Hematopoietic multipotent progenitor cell treated with erythropoietin and hydrocortisone succinate and interleukin-3 and kit ligand, for 15 days (in vitro differentiated cells): ENCODE results near the gene F7.

Source experiments
- DNase-seq: peaks from one replicate; pipeline ENCODE4 v3.0.0-alpha.2; 2015; ENCODE audit warnings: low spot score

Gene F7

GRCh38 chr13:113086991-113087922 is 18.3 kb upstream of the F7 start:
- no peak for DNase-seq

DNA sequence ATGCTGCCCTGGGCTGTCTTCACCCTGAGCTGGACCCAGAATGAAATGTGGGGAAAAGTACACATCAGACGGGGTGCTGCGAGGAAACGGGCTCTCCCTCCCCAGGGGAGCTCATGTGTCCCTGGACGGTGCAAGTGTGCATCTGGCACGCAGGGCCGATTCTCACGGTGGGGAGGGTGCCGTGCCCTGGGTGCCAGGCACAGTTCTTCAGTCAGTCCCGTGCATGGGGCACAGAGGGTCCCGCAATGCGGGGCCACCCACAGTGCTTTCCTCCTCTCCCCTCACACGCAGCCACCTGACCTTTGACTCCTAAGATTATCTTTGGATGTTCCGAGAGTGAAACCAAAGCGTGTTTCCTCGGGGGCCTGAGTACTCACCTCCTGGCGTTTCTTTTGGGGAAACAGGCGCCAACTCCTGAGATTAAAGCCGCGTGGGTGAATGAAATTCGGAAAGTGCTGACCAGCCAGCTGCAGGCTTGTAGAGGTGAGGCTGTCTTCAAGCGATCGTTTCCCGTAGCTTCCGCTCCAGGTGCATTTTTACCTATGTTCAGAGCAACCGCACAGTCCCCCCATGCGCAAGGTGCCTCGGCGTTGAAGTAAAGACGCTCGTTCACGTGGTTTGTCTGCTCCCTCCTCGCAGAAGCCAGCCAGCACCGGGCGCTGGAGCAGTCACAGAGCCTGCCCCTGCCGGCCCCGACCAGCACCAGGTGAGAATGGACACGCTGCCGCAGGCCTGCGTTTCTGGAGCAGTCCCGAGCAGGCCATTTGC is 17.5 kb upstream of the F7 start:
- DNase-seq: no peak

DNA sequence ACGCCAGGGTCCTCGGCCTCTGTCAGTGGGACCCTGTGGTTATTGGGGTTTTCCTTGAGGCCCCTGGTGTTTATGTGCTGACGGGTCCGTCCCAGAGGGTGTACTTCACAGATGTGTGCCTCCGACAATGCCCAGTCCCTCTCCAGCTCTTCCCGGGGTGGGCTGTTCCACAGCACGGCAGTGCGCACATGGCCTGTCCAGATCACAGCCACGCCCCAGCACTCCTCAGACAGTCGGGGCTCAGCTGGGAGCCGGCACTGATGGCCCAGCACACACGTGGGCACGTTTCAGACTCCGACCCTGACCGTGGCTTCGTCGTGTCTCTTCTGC is 16.9 kb upstream of the F7 start:
- DNase-seq: no peak

- no peak for DNase-seq
These were observed 15.7 kb upstream of the F7 start for GRCh38 chr13:113089693-113090414.

GRCh38 chr13:113090415-113090770 is 15.2 kb upstream of the F7 start:
- no peak for DNase-seq

DNA sequence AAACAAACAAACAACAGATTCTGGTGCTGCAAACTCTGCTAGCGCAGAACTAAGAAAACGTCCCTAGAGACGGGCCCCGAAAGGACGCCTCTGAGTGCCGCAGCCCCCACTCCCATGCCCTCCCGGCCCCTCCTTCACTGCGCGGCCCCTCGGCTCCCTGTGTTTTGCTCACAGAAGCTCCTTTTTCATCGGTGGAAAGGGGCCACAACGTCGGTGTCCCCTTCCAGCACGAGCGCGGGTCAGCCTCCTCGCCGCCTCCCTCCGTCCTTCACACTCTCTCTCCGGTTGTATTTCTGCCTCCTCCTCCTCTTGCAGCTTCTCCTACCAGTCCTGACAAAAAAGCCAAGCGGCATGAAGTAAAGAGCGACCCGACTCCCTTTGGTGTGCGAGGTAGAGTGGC is 14.8 kb upstream of the F7 start:
- DNase-seq: no peak

- DNase-seq: no peak
These were observed 14.3 kb upstream of the F7 start for GRCh38 chr13:113091211-113091771.

DNA sequence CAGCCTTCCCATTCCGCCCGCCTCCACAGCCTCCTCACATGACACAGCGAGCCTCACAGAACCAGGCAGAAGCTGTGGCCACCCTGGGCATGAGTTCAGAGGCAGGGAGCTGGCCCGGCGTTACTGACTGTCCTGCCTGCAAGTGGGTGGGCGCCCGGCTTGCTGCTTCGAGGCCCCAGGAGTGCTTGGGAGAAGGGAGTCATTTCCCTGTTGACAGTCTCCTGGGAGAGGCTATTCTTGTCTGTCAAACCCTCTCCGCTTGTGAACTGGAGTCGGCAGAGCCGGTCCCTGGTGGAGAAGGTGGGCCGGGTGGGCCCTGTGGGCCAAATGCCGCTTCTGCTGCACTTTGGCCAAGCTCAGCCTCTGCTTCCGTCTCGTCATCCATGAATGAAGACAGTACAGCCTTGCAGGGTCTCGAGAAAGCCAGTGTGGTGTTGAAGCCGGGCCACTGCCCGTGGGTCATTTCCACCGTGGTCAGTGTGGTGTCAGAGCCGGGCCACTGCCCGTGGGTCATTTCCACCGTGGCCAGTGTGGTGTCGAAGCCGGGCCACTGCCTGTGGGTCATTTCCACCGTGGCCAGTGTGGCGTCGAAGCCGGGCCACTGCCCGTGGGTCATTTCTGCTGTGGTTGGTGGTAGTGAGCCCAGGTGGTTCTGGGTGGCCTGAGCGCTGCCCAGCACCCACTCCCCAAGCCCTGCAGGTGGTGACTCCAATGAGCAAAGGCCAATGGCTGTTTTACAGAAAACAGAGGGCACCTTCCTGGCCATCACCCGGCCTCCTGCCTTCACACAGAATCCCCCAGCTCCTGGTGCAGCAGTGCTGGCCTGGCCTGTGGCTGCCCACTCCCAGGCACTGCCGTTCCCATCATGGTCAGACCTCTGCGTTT is 13.5 kb upstream of the F7 start:
- DNase-seq: no peak

DNA sequence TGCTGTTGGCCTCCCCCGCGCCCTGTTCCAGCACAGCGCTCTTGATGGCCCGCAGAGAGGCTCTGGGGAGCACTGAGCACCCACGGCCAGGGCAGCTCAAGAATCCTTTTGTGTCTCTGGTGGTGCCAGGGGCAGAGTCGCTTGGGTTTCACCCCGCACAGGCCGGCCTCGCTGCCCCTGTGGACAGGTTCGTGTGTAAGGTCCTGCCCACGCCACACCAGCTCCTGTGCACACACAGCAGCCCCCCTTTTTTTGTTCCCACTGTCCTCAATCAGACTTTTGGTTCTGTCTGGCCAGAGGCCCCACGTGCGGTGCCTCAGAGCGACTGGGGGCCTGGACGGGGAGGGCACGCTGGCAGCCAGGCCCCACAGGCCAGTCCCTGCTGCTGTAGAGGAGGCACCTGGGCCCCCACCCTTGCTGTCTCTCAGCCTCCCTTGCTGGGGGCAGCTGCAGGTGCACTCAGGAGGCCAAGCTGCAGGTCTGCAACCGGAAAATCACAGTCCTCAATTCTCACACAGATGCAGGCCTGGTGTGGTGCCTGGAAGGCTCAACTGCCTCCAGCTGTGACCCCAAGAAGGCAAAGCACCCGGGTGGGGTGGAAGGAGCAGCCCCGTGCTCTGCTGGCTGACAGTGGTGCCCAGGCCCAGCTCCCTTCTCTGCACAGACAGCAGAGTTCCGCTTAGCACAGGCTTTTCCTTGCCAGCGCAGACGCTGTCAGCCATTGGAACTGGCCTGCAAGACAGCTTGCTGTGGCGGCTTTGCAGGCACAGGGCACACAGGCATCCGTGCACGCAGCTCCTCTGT is 12.6 kb upstream of the F7 start:
- no peak for DNase-seq

GRCh38 chr13:113093580-113094409 is 11.8 kb upstream of the F7 start:
- no peak for DNase-seq

DNA sequence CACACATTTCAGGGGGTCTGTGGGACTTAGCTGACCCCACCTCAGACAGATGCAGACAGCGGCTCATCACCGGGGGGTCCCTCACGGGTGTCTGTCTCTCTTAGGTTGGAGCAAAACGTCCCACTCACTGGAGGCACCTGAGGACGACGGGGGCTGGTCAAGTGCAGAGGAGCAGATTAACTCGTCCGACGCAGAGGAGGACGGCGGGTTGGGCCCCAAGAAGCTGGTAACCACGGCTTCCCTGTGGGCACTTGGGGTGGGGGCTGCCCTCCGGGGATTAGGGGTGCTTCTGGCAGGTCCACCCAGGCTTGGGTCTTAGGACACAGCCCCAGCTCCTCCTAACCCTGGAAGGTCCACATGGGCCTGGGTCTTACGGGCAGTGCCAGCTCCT is 11.2 kb upstream of the F7 start:
- DNase-seq: no peak

DNA sequence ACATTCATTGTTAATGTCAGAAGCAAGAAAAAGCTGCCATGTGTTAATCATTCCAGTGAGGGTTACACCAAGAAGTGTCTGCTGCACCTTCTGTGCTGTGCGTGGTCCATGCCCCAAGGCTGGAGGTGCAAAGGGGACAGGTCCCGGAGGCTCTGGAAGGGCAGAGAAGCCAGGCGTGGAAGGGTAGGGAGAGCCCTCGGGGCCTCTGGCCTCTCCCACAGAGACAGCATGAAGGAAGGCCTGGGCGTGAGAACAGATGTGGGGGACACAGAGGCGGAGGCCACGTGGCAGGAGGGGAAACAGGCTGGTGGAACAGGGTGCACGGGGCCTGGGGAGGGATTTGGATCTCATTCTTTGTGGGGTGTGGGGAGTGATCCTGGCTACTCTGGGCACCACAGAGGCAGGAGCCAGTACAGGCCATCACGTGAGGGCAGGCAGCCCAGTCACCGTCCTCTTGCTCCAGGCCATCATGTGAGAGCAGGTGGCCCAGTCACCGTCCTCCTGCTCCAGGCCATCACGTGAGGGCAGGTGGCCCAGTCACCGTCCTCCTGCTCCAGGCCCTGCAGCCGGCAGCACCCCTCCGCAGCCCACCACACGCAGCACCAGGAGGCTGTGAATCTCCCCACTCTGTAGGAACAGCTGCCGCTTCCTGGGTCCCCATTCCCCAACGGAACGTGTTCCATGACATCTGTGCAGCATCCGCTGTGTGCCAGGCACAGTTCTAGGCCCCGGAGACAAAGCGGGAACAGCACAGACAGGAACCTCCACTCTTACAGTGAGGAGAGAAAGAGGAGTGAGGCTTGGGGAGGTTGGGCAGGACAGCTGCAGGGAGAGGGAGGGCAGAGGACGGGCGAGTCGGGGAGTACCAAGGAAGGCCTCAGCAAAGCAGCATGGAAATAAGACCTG is 10.2 kb upstream of the F7 start:
- DNase-seq: no peak

DNA sequence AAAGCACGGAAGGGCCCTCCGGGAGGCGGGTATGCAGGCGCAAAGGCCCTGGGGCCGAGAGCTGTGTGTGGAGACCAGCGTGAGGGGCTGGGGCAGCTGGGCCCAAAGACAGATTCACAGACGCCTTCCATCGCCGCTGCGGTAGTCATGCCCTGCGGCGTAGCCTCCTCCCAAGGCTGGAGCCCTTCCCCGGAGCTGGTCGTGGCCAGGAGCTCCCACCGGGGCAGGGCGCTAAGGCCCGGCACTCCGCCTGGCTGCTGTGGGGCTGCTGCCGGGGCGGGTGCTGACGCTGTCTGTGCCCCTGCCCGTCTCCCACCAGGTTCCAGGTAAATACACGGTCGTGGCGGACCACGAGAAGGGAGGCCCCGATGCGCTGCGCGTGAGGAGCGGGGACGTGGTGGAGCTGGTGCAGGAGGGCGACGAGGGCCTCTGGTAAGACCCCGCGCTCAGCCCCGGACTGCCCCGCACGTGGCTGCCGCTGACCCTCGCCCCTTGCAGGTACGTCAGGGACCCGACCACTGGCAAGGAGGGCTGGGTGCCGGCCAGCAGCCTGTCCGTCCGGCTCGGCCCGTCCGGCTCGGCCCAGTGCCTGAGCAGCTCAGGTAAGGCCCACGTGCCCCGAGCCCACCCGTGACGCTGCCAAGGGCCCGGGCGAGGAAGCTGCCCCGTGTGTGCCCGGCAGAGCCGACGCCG is 9.4 kb upstream of the F7 start:
- no peak for DNase-seq

DNA sequence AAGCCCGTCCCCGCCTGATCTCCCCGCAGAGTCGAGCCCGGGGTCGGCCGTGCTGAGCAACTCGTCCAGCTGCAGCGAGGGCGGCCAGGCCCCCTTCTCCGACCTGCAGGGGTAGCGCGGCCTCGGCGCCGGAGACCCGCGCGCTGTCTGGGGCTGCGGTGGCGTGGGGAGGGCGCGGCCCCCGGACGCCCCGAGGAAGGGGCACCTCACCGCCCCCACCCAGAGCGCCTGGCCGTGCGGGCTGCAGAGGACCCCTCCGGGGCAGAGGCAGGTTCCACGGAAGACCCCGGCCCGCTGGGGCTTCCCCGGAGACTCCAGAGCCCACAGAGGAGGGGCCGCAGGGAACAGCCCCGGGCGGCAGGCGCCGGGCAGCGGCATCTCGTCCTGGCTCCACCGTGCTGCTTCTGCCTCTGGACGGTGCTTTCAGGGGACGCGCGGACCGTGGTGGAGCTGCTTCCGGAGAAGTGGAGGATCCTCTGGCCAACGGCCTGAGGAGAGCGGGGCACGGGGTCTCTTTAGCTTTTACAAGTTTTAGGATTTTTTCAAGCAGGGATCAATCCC is 8.8 kb upstream of the F7 start:
- no peak for DNase-seq

GRCh38 chr13:113097651-113098050 is 7.9 kb upstream of the F7 start:
- no peak for DNase-seq

DNA sequence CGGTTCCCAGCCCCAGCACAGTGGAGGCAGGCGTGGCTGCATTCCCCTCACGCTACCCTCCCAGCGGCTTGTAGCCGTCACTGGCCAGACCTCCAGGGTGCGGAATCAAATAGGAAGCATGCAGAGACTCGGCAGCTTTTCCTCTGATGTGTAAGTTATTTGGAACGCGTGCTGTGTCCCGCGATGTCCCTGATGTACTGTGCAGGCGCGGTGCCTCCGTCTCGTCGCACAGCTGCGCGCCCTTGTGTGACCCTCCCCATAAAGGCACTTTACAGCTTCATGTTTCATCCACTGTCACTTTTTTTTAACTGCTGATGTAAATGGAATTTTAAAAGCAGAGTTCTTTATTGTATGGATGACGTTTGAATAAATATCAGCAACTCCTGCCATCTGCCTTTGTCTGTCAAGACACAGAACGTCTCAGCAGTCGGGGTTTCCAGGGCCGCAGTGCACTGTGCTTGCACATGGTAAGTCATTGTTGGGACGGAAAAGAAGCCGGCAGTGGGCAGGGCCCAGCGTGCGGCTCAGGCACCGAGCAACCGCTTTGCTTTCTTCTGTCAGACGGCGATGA is 7.3 kb upstream of the F7 start:
- no peak for DNase-seq

- DNase-seq: no peak
These were observed 6.4 kb upstream of the F7 start for GRCh38 chr13:113099142-113099541.
